Measurements from ENCODE around the gene SYNC.
A peak's percentile ranks its signal among the peaks of the same experiment; 100 is the strongest.
"Not testable (repeated sequence)": the region's sequence is repeated elsewhere in the genome, so short reads cannot be mapped to it uniquely, and the experiment has no call there.

SYNC gene

GRCh38 chr1:32724678-32725614 lies 22.4 kb upstream of the SYNC start:
- DNase-seq (ENCODE audit: low read depth in 2 of 3, low spot score in 1 of 3): peak in 1 of 3 donors; percentile 5

DNA sequence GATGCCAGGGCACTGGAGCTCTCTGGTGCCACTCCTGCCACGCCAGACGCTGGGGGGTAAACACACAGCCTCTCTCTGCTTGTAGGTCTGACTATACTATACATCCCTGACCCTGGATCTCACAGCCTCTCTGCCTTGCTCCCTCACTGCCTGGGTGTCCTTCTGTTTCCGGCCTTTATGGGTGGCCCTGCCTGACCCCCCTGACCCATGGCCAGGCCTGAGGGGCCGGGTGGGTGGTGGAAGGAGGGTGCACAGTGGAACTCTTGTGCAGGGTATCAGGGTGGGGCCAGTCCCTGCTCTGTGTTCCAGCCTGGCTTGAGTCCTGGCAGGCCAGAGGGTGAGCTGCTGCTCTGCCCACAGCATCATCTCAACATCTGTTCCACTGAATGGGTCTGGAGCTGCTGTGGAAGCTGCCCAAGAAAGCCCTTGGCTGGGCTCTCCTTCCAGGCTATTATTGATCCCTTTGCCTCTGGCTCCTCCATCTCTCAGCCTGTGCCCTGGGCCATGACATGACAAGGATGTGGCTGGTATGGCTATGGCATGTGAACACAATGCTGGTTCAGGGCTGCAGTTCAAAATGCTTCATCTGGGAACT lies 17.2 kb upstream of the SYNC start:
- no peak for DNase-seq (ENCODE audit: low read depth in 2 of 3, low spot score in 1 of 3)

DNA sequence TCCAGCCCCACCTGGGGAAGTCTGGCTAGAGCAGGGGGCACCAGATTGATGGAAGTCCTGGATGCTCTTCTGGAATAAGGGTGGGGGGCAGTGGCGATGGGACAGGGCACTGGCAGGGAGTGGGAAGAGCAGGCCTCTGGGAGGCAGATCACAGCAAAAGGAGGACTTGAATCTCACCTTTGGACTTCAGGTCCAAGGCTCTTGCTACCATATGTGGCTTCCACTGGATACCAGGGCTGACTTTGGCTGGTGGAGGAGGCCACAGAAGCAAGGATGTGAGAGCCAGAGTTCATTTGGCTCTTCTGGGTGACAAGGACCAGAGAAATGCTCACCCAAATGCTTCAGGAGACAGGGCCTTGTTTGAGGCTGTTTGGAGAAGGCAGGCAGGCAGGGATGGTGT lies 16.0 kb upstream of the SYNC start:
- DNase-seq (ENCODE audit: low read depth in 2 of 3, low spot score in 1 of 3): no peak

DNA sequence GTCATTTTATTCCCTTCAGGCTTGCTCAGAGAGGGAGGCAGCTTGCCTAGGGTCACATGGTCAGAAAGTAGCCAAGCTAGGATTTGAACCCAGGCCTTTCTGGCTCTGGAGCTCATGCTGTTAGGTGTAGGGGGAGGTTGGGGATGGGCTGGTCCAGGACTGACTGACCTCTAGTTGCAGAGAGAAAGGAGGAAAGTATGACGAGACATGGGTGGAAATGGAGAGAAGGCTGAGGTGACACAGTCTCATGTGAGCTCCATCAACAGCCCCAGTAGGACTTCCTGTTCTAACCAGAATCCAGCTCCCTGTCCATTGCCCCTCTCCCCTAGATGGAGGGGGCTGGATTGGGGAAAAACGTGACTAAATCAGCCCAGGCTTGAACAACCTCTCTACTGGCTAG lies 15.5 kb upstream of the SYNC start:
- DNase-seq (ENCODE audit: low read depth in 2 of 3, low spot score in 1 of 3): no peak

DNA sequence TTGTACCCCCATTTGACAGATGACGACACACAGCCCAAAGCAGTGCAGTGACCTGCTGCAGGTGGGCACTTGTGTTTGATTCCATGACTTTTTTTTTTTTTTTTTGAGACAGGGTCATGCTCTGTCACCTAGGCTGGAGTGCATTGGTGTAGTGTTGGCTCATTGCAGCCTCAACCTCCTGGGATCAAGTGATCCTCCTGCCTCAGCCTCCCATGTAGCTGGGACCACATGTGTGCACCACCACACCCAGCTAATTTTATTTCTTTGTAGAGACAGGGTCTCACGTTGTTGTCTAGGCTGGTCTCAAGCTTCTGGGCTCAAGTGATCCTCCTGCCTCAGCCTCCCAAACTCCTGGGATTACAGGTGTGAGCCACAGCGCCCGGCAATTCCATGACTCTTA lies 14.9 kb upstream of the SYNC start:
- no peak for DNase-seq (ENCODE audit: low read depth in 2 of 3, low spot score in 1 of 3)

- peak; percentile 25 to 39 (median 37) for DNase-seq (ENCODE audit: low read depth in 2 of 3, low spot score in 1 of 3)
Measured at GRCh38 chr1:32716312-32717148, 14.0 kb upstream of the SYNC start.

DNA sequence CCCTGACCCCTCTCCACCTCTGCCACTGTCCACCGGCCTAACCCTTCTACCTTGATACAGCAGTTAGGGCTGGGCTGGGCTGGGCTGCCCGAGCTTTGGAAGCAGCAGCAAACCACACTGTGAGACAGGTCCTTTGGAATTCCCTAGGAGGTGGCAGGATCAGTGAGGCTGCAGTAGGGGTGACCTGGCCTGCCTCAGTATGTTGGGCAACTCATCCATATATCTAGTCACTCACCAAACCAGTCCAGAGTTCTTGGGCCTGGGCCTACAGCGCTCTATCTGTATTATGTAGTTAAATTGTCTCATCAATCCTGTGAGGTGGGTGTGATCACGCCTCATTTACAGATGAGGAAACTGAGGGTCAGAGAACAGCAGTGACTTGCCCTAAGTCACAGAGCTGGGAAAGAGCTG lies 13.3 kb upstream of the SYNC start:
- no peak for DNase-seq (ENCODE audit: low read depth in 2 of 3, low spot score in 1 of 3)

DNA sequence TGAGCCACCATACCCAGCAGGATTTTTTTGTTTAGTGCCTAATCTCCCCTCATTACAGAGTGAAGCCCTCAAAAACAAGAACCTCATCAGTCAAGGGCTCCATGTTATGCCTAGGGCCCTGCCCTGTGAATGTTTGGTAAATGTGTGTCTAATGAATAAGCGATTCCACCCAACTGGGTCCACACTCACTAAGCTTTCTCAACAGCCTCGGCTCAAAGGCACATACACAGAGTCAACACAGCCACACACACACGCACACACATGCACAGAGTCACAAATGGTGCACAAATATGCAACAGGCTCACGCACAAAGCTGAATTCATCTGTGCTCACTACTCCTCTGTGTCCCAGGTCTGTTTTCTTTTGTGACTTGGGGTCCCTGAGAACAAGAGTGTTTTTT lies 11.7 kb upstream of the SYNC start:
- no peak for DNase-seq (ENCODE audit: low read depth in 2 of 3, low spot score in 1 of 3)

DNA sequence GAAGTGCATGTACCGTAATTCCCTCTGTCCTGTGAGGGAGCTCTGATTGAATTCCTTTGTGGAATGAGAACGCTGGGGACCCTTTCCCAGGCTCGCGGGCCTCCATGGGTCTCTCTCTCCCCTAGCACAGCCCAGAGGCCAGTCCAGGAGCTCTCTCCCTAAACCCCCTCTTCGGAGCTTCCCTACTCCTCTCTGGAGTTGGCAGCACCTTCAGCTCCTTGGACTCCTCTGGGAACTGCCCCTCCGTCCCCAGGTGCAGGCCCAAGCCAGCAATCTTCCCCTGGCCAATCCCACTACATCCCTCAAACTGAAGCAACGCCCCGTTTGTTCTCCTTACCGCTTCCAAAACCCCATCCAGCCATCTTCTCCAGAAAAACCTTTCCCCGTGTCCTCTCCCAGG lies 10.5 kb upstream of the SYNC start:
- DNase-seq (ENCODE audit: low read depth in 2 of 3, low spot score in 1 of 3): no peak

DNA sequence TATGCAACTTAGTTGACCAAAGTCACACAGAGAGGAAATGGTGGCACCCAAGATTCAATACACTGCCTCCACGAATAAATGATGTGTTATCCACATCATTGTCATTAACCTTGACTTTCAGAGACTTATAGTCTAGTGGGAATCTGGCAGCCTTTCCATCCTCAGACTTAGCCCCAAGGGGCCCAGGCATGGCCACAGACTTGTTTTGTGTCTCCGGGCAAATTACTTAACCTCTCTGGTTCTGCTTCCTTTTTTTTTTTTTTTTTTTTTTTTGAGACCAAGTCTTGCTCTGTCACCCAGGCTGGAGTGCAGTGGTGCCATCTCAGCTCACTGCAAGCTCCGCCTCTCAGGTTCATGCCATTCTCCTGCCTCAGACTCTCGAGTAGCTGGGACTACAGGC lies 8.7 kb upstream of the SYNC start:
- not testable (repeated sequence) for DNase-seq (ENCODE audit: low read depth in 2 of 3, low spot score in 1 of 3)

DNA sequence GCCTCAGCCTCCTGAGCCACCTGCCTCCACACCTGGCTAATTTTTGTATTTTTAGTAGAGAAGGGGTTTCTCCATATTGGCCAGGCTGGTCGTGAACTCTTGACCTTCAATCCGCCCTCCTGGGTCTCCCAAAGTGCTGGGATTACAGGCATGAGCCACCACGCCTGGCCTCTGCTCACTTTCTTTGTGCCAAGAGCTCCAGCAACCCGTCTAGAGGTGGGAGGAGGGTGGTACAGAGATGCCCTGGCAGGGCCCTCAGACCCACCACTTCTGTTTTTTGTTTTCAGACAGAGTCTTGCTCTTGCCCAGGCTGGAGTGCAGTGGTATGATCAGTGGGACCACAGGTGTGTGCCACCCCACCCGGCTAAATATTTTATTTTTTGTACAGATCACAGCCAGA lies 6.9 kb upstream of the SYNC start:
- no peak for DNase-seq (ENCODE audit: low read depth in 2 of 3, low spot score in 1 of 3)

- DNase-seq (ENCODE audit: low read depth in 2 of 3, low spot score in 1 of 3): no peak
Measured at GRCh38 chr1:32709075-32709474, 6.5 kb upstream of the SYNC start.

- no peak for DNase-seq (ENCODE audit: low read depth in 2 of 3, low spot score in 1 of 3)
Measured at GRCh38 chr1:32706491-32706890, 3.9 kb upstream of the SYNC start.

- no peak for DNase-seq (ENCODE audit: low read depth in 2 of 3, low spot score in 1 of 3)
Measured at GRCh38 chr1:32705516-32705915, 2.9 kb upstream of the SYNC start.

- no peak for DNase-seq (ENCODE audit: low read depth in 2 of 3, low spot score in 1 of 3)
Measured at GRCh38 chr1:32703479-32704291, 1.1 kb upstream of the SYNC start.

GRCh38 chr1:32701951-32702598 lies 495 bp downstream of the SYNC start:
- DNase-seq (ENCODE audit: low read depth in 2 of 3, low spot score in 1 of 3): no peak

DNA sequence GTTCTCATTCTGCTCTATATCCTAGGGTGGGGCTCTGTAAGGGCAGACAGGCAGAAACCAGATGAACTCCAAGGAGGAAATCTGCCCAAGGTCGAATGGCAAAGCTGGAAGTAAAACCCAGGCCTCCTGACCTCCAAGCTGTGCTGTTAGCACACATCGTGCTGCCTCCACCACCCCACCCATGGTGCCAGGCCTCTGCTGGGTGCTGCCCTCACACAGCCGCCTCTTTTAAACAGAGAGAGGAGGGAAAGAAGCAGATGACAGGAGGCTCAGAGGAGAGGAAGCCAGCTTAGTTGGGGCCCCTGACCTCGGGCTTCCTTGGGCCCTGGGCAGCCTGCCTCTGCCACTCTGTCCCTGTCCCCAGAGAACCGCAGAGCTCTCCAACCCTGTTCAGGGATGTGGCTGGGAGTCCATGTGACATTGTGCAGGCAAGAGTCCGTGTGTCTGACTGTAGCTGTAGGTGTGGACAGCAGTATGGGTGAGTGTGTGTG lies 1.1 kb downstream of the SYNC start:
- no peak for DNase-seq (ENCODE audit: low read depth in 2 of 3, low spot score in 1 of 3)

DNA sequence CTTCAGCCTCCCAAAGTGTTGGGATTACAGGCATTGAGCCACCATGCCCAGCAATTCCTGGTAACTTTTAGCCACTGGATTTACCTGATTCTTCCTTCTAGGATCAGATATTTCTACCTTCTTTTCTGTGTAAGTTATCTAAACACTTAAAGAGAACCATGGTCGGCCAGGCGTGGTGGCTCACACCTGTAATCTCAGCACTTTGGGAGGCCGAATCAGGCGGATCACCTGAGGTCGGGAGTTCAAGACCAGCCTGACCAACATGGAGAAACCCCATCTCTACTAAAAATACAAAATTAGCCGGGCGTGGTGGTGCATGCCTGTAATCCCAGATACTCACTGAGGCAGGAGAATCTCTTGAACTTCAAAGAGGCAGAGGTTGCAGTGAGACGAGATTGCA lies 5.6 kb downstream of the SYNC start:
- not testable (repeated sequence) for DNase-seq (ENCODE audit: low read depth in 2 of 3, low spot score in 1 of 3)

GRCh38 chr1:32696041-32696440 lies 6.5 kb downstream of the SYNC start:
- DNase-seq (ENCODE audit: low read depth in 2 of 3, low spot score in 1 of 3): no peak
